Measurements from ENCODE around the gene LCN6. TPM values are rescaled to one million over a fixed set of nuclear protein-coding genes. Genes with fewer than 3 reads are reported as not detected.

Gene LCN6
- total and polyA plus RNA-seq, 8 donors = 1.1 to 25.6 (median 4.2) TPM; not detected in 2

- DNase-seq (peak; percentile 83 to 99 (median 93)), ATAC-seq (peak; percentile 86 to 90 (median 88)), FAIRE-seq (no peak)
- Histone ChIP-seq H3K4me3 (peak overlapping the region; percentile 75 to 98 (median 78)), H3K36me3 (peaks cover 5 to 30% (median 21%) of the 10 kb centered on the region in 3 donors), H3K4me1 (peaks cover 7 to 23% (median 10%) of the 10 kb centered on the region in 3 donors), H3K9me3 (no peaks in the 10 kb centered on the region), H3K27ac (peak overlapping the region in 3 of 4 donors; percentile 41 to 77 (median 49)), H3K27me3 (no peaks in the 10 kb centered on the region)
- WGBS, 2 donors = 0 to 1% methylated on average over 39 to 66 of the region's 66 CpGs
- intact Hi-C loops (cut with DNase I) = no loop called here
- peak; percentile 85 to 90 (median 88) for TF ChIP-seq CTCF (IDR thresholded peaks at IDR 0.05)
Observed at GRCh38 chr9:136728080-136728547, 20.2 kb downstream of the LCN6 start.

GRCh38 chr9:136726631-136727191, 21.6 kb downstream of the LCN6 start:
- peaks cover 5 to 38% (median 24%) of the 10 kb centered on the region in 3 donors for H3K36me3 ChIP-seq
- H3K9me3 ChIP-seq = no peaks in the 10 kb centered on the region
- peaks cover 7 to 23% (median 10%) of the 10 kb centered on the region in 3 donors for H3K4me1 ChIP-seq
- intact Hi-C loops (cut with DNase I) = no loop called here
- H3K4me3 ChIP-seq = peak overlapping the region; percentile 75 to 98 (median 78)
- DNase-seq (peak in 3 of 6 donors; percentile 42 to 74 (median 55)), FAIRE-seq (no peak), ATAC-seq (peak in 3 of 4 donors; percentile 40 to 44 (median 44))
- no peaks in the 10 kb centered on the region for H3K27me3 ChIP-seq
- H3K27ac ChIP-seq = peak overlapping the region in 1 of 4 donors; percentile 77
- peak; percentile 15 to 33 (median 22) for TF ChIP-seq CTCF (IDR thresholded peaks at IDR 0.05)
- 12 to 15% methylated on average over 18 of the region's 18 CpGs for WGBS, 2 donors

GRCh38 chr9:136726118-136726517, 22.2 kb downstream of the LCN6 start:
- H3K9me3 ChIP-seq = no peaks in the 10 kb centered on the region
- ATAC-seq = no peak
- WGBS, 2 donors = 22 to 52% methylated on average over 16 of the region's 16 CpGs
- peak overlapping the region in 1 of 4 donors; percentile 39 for H3K27ac ChIP-seq
- intact Hi-C loops (cut with DNase I) = no loop called here
- peak in 3 of 6 donors; percentile 45 to 75 (median 56) for DNase-seq
- H3K4me1 ChIP-seq = peaks cover 7 to 23% (median 10%) of the 10 kb centered on the region in 3 donors
- H3K36me3 ChIP-seq = peaks cover 5 to 38% (median 24%) of the 10 kb centered on the region in 3 donors
- FAIRE-seq = no peak
- no peaks in the 10 kb centered on the region for H3K27me3 ChIP-seq
- H3K4me3 ChIP-seq = peak overlapping the region in 3 of 4 donors; percentile 75 to 80 (median 75)
- no peak for TF ChIP-seq CTCF (IDR thresholded peaks at IDR 0.05)

GRCh38 chr9:136725612-136726011, 22.7 kb downstream of the LCN6 start:
- intact Hi-C loops (cut with DNase I) = no loop called here
- 48 to 64% methylated on average over 10 of the region's 10 CpGs for WGBS, 2 donors
- FAIRE-seq = no peak

More at GRCh38 chr9:136725612-136726011, 22.7 kb downstream of the LCN6 start:
- Histone ChIP-seq H3K4me1 (peaks cover 7 to 23% (median 10%) of the 10 kb centered on the region in 3 donors), H3K9me3 (no peaks in the 10 kb centered on the region), H3K36me3 (peaks cover 5 to 38% (median 24%) of the 10 kb centered on the region in 3 donors), H3K27me3 (no peaks in the 10 kb centered on the region), H3K27ac (peak overlapping the region in 1 of 4 donors; percentile 39), H3K4me3 (peak overlapping the region in 1 of 4 donors; percentile 75)
- ATAC-seq = peak in 1 of 4 donors; percentile 11
- no peak for TF ChIP-seq CTCF (IDR thresholded peaks at IDR 0.05)
- no peak for DNase-seq

Data from pancreas (tissue), 10 donors.